Glutamatergic neuron (in vitro differentiated cells): ENCODE results near the gene ADAMTSL1. TPM values are rescaled to one million over a fixed set of nuclear protein-coding genes. Genes with fewer than 3 reads are reported as not detected.

ENCODE experiments used
- DNase-seq: peaks from one replicate; pipeline ENCODE4 v3.0.0; 2022
- H3K27ac Mint-ChIP-seq: one replicate; pipeline ENCODE4 v1.8.0; 2020; ENCODE audit warnings: mild to moderate bottlenecking, mixed read lengths, inconsistent platforms; ENCODE audit not compliant: unreplicated experiment
- H3K27me3 Mint-ChIP-seq: one replicate; pipeline ENCODE4 v1.8.0; 2020; ENCODE audit warnings: mild to moderate bottlenecking, moderate library complexity, mixed read lengths, inconsistent platforms; ENCODE audit not compliant: unreplicated experiment
- H3K36me3 Mint-ChIP-seq: one replicate; pipeline ENCODE4 v1.8.0; 2020; ENCODE audit warnings: mild to moderate bottlenecking, mixed read lengths, inconsistent platforms; ENCODE audit not compliant: unreplicated experiment
- H3K4me1 Mint-ChIP-seq: one replicate; pipeline ENCODE4 v1.8.0; 2020; ENCODE audit warnings: mild to moderate bottlenecking, low read depth, mixed read lengths, inconsistent platforms; ENCODE audit not compliant: unreplicated experiment
- H3K4me3 Mint-ChIP-seq: one replicate; pipeline ENCODE4 v1.8.0; 2020; ENCODE audit warnings: mild to moderate bottlenecking, mixed read lengths, inconsistent platforms; ENCODE audit not compliant: unreplicated experiment
- H3K9me3 Mint-ChIP-seq: one replicate; pipeline ENCODE4 v1.8.0; 2020; ENCODE audit warnings: mild to moderate bottlenecking, moderate library complexity, mixed read lengths, inconsistent platforms; ENCODE audit not compliant: unreplicated experiment
- total RNA-seq: library from RNA; stranded (reverse); fragmentation: NEBNext Ultra II Directional; extraction: Animal tissue kit (Norgen Biotek cat#: 25700); gene quantifications from one replicate; pipeline ENCODE4 v1.2.1, GENCODE V29; 2021; ENCODE audit not compliant: unreplicated experiment
- TF ChIP-seq, protein P1 (sequence below): fragments of 200-600 bp; sonication (generic); IDR thresholded peaks from one replicate; pipeline ENCODE4 v1.5.0; 2021; ENCODE audit not compliant: partially characterized antibody, unreplicated experiment

ADAMTSL1 gene
- total RNA-seq, 1 donor from 2014 or later, result 0.91 TPM

GRCh38 chr9:18539203-18539693, 65.3 kb downstream of the ADAMTSL1 start:
- TF ChIP-seq, protein P1, sequence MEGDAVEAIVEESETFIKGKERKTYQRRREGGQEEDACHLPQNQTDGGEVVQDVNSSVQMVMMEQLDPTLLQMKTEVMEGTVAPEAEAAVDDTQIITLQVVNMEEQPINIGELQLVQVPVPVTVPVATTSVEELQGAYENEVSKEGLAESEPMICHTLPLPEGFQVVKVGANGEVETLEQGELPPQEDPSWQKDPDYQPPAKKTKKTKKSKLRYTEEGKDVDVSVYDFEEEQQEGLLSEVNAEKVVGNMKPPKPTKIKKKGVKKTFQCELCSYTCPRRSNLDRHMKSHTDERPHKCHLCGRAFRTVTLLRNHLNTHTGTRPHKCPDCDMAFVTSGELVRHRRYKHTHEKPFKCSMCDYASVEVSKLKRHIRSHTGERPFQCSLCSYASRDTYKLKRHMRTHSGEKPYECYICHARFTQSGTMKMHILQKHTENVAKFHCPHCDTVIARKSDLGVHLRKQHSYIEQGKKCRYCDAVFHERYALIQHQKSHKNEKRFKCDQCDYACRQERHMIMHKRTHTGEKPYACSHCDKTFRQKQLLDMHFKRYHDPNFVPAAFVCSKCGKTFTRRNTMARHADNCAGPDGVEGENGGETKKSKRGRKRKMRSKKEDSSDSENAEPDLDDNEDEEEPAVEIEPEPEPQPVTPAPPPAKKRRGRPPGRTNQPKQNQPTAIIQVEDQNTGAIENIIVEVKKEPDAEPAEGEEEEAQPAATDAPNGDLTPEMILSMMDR, result no peak
- H3K27me3 Mint-ChIP-seq, result no peaks in the 10 kb centered on the region
- no peak overlapping the region for H3K4me3 Mint-ChIP-seq
- no peaks in the 10 kb centered on the region for H3K4me1 Mint-ChIP-seq
- H3K9me3 Mint-ChIP-seq, result peaks cover 4% of the 10 kb centered on the region
- H3K27ac Mint-ChIP-seq, result no peak overlapping the region
- DNase-seq, result no peak
- H3K36me3 Mint-ChIP-seq, result peaks cover 12% of the 10 kb centered on the region

- TF ChIP-seq, protein P1, result no peak
- Mint-ChIP-seq H3K4me3 (no peak overlapping the region), H3K27me3 (no peaks in the 10 kb centered on the region), H3K36me3 (no peaks in the 10 kb centered on the region), H3K9me3 (no peaks in the 10 kb centered on the region), H3K4me1 (no peaks in the 10 kb centered on the region), H3K27ac (no peak overlapping the region)
- DNase-seq, result no peak
These were observed 69.0 kb downstream of the ADAMTSL1 start for GRCh38 chr9:18542837-18543405.

DNA sequence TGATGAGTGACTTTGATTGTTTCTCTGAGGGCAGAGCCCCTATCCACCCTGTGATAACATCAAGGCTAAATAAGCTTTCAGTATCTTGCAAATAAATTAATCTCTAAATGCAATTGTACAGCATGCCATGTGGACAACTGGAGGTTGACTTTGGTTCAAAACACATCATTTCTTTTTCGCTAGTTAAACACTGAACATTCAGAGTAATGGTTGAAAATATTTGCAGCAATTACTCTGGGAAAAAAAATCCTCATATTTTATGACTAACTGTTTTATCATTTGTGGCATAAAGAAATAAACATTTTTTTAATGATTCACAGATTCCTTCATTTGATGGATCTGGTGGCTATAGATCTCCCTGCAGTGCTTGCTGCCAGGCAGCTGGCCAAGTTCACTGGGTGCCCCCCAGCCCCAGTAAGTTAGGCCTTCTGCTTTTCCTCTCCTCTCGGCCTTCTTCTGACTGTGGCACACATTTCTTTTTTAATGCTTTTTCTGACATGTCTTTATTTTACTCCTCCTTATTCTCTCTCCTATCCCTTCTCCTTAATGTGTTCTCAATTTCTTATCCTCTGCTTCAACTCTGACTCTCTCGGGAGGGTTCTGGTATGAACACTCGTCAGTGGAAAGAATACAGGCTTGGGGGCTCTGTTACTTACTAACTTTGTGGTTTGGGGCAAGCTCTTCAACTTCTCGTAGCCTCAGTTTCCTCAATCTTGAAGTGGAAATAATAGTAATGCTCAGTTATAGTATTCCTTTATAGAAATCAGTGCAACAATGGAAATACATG, 69.6 kb downstream of the ADAMTSL1 start:
- H3K4me3 Mint-ChIP-seq, result no peak overlapping the region
- DNase-seq, result no peak
- no peak overlapping the region for H3K27ac Mint-ChIP-seq
- no peaks in the 10 kb centered on the region for H3K4me1 Mint-ChIP-seq
- TF ChIP-seq, protein P1, result no peak
- H3K27me3 Mint-ChIP-seq, result no peaks in the 10 kb centered on the region
- H3K36me3 Mint-ChIP-seq, result no peaks in the 10 kb centered on the region
- no peaks in the 10 kb centered on the region for H3K9me3 Mint-ChIP-seq

- H3K4me1 Mint-ChIP-seq, result no peaks in the 10 kb centered on the region
- no peaks in the 10 kb centered on the region for H3K9me3 Mint-ChIP-seq
- DNase-seq, result no peak
- no peaks in the 10 kb centered on the region for H3K36me3 Mint-ChIP-seq
- no peak overlapping the region for H3K4me3 Mint-ChIP-seq
- TF ChIP-seq, protein P1, result no peak
- H3K27me3 Mint-ChIP-seq, result no peaks in the 10 kb centered on the region
- no peak overlapping the region for H3K27ac Mint-ChIP-seq
These were observed 70.5 kb downstream of the ADAMTSL1 start for GRCh38 chr9:18544456-18544855.
